A549 (cell line): Measurements from ENCODE around the gene BAZ1B. TPM values are rescaled to one million over a fixed set of nuclear protein-coding genes. Genes with fewer than 3 reads are reported as not detected.

Experiments used
- ATAC-seq, 2 experiments: fragments of 200-7000 bp in 1 of 2; fragments of >200 bp in 1 of 2; cut with Nextera tagmentation in 1 of 2; cut with Tn5 transposase in 1 of 2; 3 replicates each; pipeline versions ENCODE4 v1.8.0 to v1.9.1; 2018 to 2020; ENCODE audit warnings: mild to moderate bottlenecking in 1 of 2, moderate library complexity in 1 of 2
- CTCF ChIA-PET: fragments of 300-600 bp; sonication (Branson Sonifier 250); formaldehyde crosslinking; extraction: SDS; loops from one replicate; lab custom pipeline; 2021; ENCODE audit warnings: antibody characterized with exemption, inconsistent platforms; lab: Yijun Ruan, JAX
- POLR2A ChIA-PET: fragments of 350-600 bp; formaldehyde crosslinking; extraction: SDS; loops from one replicate; lab custom pipeline; 2021; ENCODE audit warnings: antibody characterized with exemption, inconsistent platforms; lab: Yijun Ruan, JAX
- DNase-seq, 2 experiments: peaks; one replicate each; pipeline versions ENCODE4 v3.0.0 to v3.0.0-alpha.2; 2011 to 2016; ENCODE audit warnings: low read depth in 1 of 2, low spot score in 1 of 2
- FAIRE-seq: peaks from 2 replicates; lab custom pipeline; 2011; peaks lifted over from hg19 to GRCh38; lab: Jason Lieb, UNC
- H3K27ac ChIP-seq, 2 experiments: fragments of >200 bp; sonication (Bioruptor Twin); formaldehyde crosslinking; 3 replicates each; pipeline ENCODE4 v1.5.1; 2016 to 2017
- H3K4me1 ChIP-seq: fragments of >200 bp; sonication (Bioruptor Twin); formaldehyde crosslinking; 3 replicates; pipeline ENCODE4 v1.6.1; 2016
- H3K4me2 ChIP-seq: fragments of >200 bp; sonication (Bioruptor Twin); formaldehyde crosslinking; 3 replicates; pipeline ENCODE4 v1.6.1; 2016
- H3K4me3 ChIP-seq: fragments of >200 bp; sonication (Bioruptor Twin); formaldehyde crosslinking; 3 replicates; pipeline ENCODE4 v1.5.1; 2016
- H3K9me3 ChIP-seq: fragments of >200 bp; sonication (Bioruptor Twin); formaldehyde crosslinking; 3 replicates; pipeline ENCODE4 v1.6.1; 2016
- BHLHE40 ChIP-seq: IDR thresholded peaks from 2 replicates; pipeline ENCODE4 v1.6.1; 2012; ENCODE audit warnings: low read depth, low read length, inconsistent platforms
- CBX8 ChIP-seq: fragments of 200-600 bp; sonication (generic); IDR thresholded peaks from 2 replicates; pipeline ENCODE4 v1.6.1; 2016
- EHMT2 ChIP-seq: fragments of 200-600 bp; sonication (generic); IDR thresholded peaks from 2 replicates; pipeline ENCODE4 v1.6.1; 2016; ENCODE audit warnings: antibody characterized with exemption, low read depth, mild to moderate bottlenecking, moderate library complexity
- ESRRA ChIP-seq: fragments of 150-350 bp; IDR thresholded peaks from 2 replicates; pipeline ENCODE4 v1.6.1; 2014; ENCODE audit warnings: mild to moderate bottlenecking, low read length, borderline replicate concordance
- FOSL2 ChIP-seq, 2 experiments: fragments of 450-650 bp in 1 of 2; fragments of >200 bp in 1 of 2; sonication (Bioruptor Twin) in 1 of 2; formaldehyde crosslinking; IDR thresholded peaks; 2 replicates each; pipeline versions ENCODE4 v1.5.0 to v1.6.1; 2016 to 2020; ENCODE audit warnings: mild to moderate bottlenecking in 1 of 2, moderate library complexity in 1 of 2
- FOXS1 ChIP-seq: fragments of 250-450 bp; sonication (Bioruptor Pico); IDR thresholded peaks from 2 replicates; pipeline ENCODE4 v1.5.0; 2020; ENCODE audit warnings: mild to moderate bottlenecking, moderate library complexity
- HOXB13 ChIP-seq: fragments of 250-450 bp; sonication (Bioruptor Pico); IDR thresholded peaks from 2 replicates; pipeline ENCODE4 v1.5.0; 2020; ENCODE audit warnings: low read depth, mild to moderate bottlenecking, moderate library complexity
- JUN ChIP-seq, 2 experiments: fragments of >200 bp; sonication (Bioruptor Twin); formaldehyde crosslinking; IDR thresholded peaks; 2 replicates in 1 of 2; 3 replicates in 1 of 2; pipeline ENCODE4 v1.6.1; 2016 to 2017
- KDM5A ChIP-seq: fragments of 200-600 bp; sonication (generic); IDR thresholded peaks from 2 replicates; pipeline ENCODE4 v1.6.1; 2016; ENCODE audit warnings: antibody characterized with exemption, mild to moderate bottlenecking
- MAFK ChIP-seq: fragments of 450-650 bp; IDR thresholded peaks from 2 replicates; pipeline ENCODE4 v1.6.1; 2014; ENCODE audit not compliant: partially characterized antibody
- NPAS2 ChIP-seq: fragments of 250-450 bp; sonication (Bioruptor Pico); IDR thresholded peaks from 2 replicates; pipeline ENCODE4 v1.8.0; 2022; ENCODE audit warnings: mild to moderate bottlenecking, moderate library complexity, borderline replicate concordance
- PHF8 ChIP-seq: fragments of 200-600 bp; sonication (generic); IDR thresholded peaks from 2 replicates; pipeline ENCODE4 v1.6.1; 2016; ENCODE audit warnings: low read depth, mild to moderate bottlenecking, antibody characterized with exemption, moderate library complexity, borderline replicate concordance
- RFX5 ChIP-seq: fragments of 450-650 bp; IDR thresholded peaks from 2 replicates; pipeline ENCODE4 v1.7.1; 2014; ENCODE audit warnings: antibody characterized with exemption, mild to moderate bottlenecking, moderate library complexity
- TP53 ChIP-seq: fragments of 250-450 bp; sonication (Bioruptor Pico); IDR thresholded peaks from 2 replicates; pipeline ENCODE4 v1.5.0; 2021; ENCODE audit warnings: mild to moderate bottlenecking, moderate library complexity
- ZC3H11A ChIP-seq: fragments of 450-650 bp; IDR thresholded peaks from 2 replicates; pipeline ENCODE4 v1.6.1; 2014; ENCODE audit warnings: antibody characterized with exemption, mild to moderate bottlenecking
- ZSCAN20 ChIP-seq: fragments of 250-450 bp; sonication (Bioruptor Pico); IDR thresholded peaks from 2 replicates; pipeline ENCODE4 v1.8.0; 2022; ENCODE audit warnings: mild to moderate bottlenecking, moderate library complexity
- WGBS: methylation state at CpG from one replicate; pipeline ENCODE4 v1.1.6; 2017; ENCODE audit errors: missing lambda C conversion rate; 5-methylcytosine and 5-hydroxymethylcytosine counted together
- polyA plus RNA-seq, 4 experiments: library from polyadenylated mRNA; depleted of rRNA in 3 of 4; stranded (reverse); fragments of >200 nt; fragmentation: RNase III in 1 of 4; extraction: RNeasy Plus Mini Kit Qiagen cat#74134 plus additional on column Dnase treatment in 1 of 4; gene quantifications; 2 replicates in 3 of 4; 3 replicates in 1 of 4; pipeline ENCODE4 v1.2.3, GENCODE V29; 2011 to 2017
- TF ChIP-seq, protein P1 (sequence below): fragments of 200-600 bp; sonication (generic); IDR thresholded peaks from 2 replicates; pipeline ENCODE4 v1.6.1; 2016; ENCODE audit warnings: antibody characterized with exemption, mild to moderate bottlenecking, moderate library complexity
- TF ChIP-seq, protein P2 (sequence below): fragments of >200 bp; sonication (Bioruptor Twin); formaldehyde crosslinking; IDR thresholded peaks from 3 replicates; pipeline ENCODE4 v1.5.1; 2016
- TF ChIP-seq, protein P3 (sequence below): IDR thresholded peaks from 2 replicates; pipeline ENCODE4 v1.6.1; 2012
- TF ChIP-seq, protein P4 (sequence below): fragments of 150-350 bp; IDR thresholded peaks from 2 replicates; pipeline ENCODE4 v1.6.1; 2014; ENCODE audit warnings: low read depth, mild to moderate bottlenecking, low read length

BAZ1B gene
- polyA plus RNA-seq, 2 of the 4 experiments (the other 2 are of a cell fraction): 54.8 to 66.8 TPM

DNA sequence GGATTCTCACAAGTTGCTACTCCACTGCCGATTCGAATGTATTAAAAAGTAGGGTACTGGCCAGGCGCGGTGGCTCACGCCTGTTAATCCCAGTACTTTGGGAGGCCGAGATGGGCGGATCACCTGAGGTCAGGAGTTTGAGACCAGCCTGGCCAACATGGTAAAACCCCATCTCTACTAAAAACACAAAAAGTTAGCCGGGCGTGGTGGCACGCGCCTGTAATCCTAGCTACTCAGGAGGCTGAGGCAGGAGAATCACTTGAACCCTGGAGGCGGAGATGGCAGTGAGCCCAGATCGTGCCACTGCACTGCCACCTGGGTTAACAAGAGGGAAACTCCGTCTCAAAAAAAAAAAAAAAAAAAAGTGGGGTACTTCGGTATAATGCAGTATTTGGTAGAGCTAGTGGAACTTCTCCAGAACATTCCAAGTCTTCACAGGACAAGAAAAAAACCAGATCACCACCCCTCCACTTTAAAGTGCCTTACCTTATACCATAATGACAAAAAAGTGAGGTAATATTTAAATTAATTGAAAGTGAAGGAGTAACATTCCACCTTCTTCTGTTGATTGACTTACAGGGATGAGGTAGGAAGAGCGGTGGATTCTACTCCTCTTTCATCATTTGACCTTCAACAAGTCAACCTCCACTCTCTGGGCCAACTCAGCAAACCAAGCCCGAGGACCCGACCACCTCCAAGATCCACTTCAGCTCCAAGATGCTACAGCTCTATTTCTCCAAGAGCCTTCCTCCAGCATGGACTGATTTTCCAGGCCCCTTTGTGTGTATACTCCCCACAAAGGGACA lies 2.0 kb downstream of the BAZ1B start:
- Histone ChIP-seq H3K9me3 (no peaks in the 10 kb centered on the region), H3K27ac (peak overlapping the region; percentile 87 to 97), H3K4me3 (peak overlapping the region; percentile 77), H3K4me2 (peak overlapping the region; percentile 94), H3K4me1 (peaks cover 25% of the 10 kb centered on the region)
- no peak for FAIRE-seq
- WGBS: 56% methylated on average over 18 of the region's 18 CpGs
- ATAC-seq: no peak
- ChIA-PET CTCF (interaction anchor here (0.6 to 1.8 kb wide), 5 partner anchors 13 to 229 kb away, joined by 3 to 5 read pairs (median 3); no protein-coding TSS in a partner anchor), POLR2A (interaction anchor here (0.7 to 2.5 kb wide), 2 partner anchors 35 to 37 kb away, joined by 3 to 16 read pairs; partner anchors contain the start of gene BCL7B)
- TF ChIP-seq FOSL2 (IDR thresholded peaks at IDR 0.05): no peak
- no peak for TF ChIP-seq FOSL2 (CRISPR knock-in tag; IDR thresholded peaks at IDR 0.05)
- no peak for TF ChIP-seq JUN (IDR thresholded peaks at IDR 0.05)
- no peak for TF ChIP-seq ESRRA
- TF ChIP-seq ZC3H11A: no peak
- no peak for TF ChIP-seq BHLHE40
- TF ChIP-seq CBX8: no peak
- TF ChIP-seq RFX5: no peak
- no peak for TF ChIP-seq ZSCAN20 (CRISPR knock-in tag)
- TF ChIP-seq, protein P1, sequence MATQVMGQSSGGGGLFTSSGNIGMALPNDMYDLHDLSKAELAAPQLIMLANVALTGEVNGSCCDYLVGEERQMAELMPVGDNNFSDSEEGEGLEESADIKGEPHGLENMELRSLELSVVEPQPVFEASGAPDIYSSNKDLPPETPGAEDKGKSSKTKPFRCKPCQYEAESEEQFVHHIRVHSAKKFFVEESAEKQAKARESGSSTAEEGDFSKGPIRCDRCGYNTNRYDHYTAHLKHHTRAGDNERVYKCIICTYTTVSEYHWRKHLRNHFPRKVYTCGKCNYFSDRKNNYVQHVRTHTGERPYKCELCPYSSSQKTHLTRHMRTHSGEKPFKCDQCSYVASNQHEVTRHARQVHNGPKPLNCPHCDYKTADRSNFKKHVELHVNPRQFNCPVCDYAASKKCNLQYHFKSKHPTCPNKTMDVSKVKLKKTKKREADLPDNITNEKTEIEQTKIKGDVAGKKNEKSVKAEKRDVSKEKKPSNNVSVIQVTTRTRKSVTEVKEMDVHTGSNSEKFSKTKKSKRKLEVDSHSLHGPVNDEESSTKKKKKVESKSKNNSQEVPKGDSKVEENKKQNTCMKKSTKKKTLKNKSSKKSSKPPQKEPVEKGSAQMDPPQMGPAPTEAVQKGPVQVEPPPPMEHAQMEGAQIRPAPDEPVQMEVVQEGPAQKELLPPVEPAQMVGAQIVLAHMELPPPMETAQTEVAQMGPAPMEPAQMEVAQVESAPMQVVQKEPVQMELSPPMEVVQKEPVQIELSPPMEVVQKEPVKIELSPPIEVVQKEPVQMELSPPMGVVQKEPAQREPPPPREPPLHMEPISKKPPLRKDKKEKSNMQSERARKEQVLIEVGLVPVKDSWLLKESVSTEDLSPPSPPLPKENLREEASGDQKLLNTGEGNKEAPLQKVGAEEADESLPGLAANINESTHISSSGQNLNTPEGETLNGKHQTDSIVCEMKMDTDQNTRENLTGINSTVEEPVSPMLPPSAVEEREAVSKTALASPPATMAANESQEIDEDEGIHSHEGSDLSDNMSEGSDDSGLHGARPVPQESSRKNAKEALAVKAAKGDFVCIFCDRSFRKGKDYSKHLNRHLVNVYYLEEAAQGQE: no peak
- DNase-seq: peak in 1 of 2 experiments; percentile 23

DNA sequence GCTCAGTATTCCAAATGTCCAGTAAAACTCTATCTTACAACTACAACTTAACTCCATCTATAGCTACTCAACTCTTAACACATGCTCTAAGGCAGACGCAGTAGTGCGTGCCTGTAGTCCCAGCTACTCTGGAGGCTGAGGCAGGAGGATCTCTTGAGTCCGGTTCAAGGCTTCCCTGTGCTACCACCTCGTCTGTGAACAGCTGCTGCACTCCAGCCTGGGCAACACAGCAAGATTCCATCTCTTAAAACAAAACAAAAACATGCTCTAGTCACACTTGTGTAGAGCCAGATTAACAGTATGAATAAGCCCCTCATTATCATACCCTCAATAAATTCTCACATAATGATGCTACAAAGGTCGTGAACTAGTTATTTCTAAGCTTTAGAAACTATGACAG lies 3.6 kb downstream of the BAZ1B start:
- WGBS: 91% methylated on average over 5 of the region's 5 CpGs
- FAIRE-seq (no peak), ATAC-seq (no peak), DNase-seq (no peak)
- Histone ChIP-seq H3K4me1 (peaks cover 27% of the 10 kb centered on the region), H3K9me3 (no peaks in the 10 kb centered on the region), H3K27ac (no peak overlapping the region), H3K4me2 (peak overlapping the region; percentile 94), H3K4me3 (no peak overlapping the region)
- ChIA-PET POLR2A (no interaction called here), CTCF (interaction anchor here (1.0 to 1.9 kb wide), 3 partner anchors 9 to 216 kb away, joined by 3 to 7 read pairs (median 4); no protein-coding TSS in a partner anchor)
- TF ChIP-seq KDM5A: no peak
- no peak for TF ChIP-seq NPAS2 (CRISPR knock-in tag)
- TF ChIP-seq FOXS1 (CRISPR knock-in tag): no peak
- TF ChIP-seq HOXB13 (CRISPR knock-in tag): no peak
- TF ChIP-seq, protein P2, sequence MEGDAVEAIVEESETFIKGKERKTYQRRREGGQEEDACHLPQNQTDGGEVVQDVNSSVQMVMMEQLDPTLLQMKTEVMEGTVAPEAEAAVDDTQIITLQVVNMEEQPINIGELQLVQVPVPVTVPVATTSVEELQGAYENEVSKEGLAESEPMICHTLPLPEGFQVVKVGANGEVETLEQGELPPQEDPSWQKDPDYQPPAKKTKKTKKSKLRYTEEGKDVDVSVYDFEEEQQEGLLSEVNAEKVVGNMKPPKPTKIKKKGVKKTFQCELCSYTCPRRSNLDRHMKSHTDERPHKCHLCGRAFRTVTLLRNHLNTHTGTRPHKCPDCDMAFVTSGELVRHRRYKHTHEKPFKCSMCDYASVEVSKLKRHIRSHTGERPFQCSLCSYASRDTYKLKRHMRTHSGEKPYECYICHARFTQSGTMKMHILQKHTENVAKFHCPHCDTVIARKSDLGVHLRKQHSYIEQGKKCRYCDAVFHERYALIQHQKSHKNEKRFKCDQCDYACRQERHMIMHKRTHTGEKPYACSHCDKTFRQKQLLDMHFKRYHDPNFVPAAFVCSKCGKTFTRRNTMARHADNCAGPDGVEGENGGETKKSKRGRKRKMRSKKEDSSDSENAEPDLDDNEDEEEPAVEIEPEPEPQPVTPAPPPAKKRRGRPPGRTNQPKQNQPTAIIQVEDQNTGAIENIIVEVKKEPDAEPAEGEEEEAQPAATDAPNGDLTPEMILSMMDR: no peak

DNA sequence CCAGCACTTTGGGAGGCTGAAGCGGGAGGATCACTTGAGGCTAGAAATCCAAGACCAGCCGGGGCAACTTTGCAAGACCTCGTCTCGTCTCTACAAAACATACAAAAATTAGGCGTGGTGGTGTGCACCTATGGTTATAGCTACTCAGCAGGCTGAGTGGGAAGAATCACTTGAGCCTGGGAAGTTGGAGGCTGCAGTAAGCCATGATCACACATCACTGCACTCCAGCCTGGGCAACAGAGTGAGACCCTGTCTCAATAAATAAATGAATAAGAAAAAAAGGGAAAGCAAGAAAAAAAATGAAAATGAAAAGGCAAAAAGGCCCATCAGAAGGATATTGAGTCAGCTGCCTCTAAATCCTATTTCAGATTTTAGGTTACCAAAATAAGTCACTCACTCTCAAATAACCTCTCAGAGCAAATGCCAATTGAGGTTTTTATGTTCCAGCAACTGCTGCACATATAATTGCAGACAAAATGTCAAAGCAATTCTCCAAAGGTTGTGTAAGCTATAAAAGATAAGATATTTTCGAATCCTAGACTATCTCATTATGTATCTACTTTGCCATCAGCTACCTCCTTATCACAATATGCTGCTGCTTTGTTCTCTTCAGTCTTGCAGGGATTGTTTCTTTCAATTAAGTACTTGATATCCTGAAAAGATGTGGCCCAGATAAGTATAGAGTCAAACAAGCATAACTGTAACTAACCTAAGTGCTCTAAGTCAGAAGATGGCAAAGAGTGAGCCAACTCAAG lies 4.7 kb downstream of the BAZ1B start:
- ChIA-PET POLR2A (no interaction called here), CTCF (interaction anchor here (0.8 to 1.9 kb wide), 2 partner anchors 10 to 217 kb away, joined by 3 to 7 read pairs; no protein-coding TSS in a partner anchor)
- Histone ChIP-seq H3K4me2 (no peak overlapping the region), H3K4me1 (peaks cover 31% of the 10 kb centered on the region), H3K4me3 (no peak overlapping the region), H3K9me3 (no peaks in the 10 kb centered on the region), H3K27ac (no peak overlapping the region)
- FAIRE-seq (no peak), ATAC-seq (no peak), DNase-seq (no peak)
- WGBS: 92% methylated on average over 6 of the region's 6 CpGs
- no peak for TF ChIP-seq MAFK
- TF ChIP-seq CBX8: no peak
- TF ChIP-seq FOSL2 (IDR thresholded peaks at IDR 0.05): no peak
- TF ChIP-seq FOSL2 (CRISPR knock-in tag; IDR thresholded peaks at IDR 0.05): no peak
- TF ChIP-seq BHLHE40: no peak
- TF ChIP-seq, protein P2: no peak
- TF ChIP-seq, protein P3, sequence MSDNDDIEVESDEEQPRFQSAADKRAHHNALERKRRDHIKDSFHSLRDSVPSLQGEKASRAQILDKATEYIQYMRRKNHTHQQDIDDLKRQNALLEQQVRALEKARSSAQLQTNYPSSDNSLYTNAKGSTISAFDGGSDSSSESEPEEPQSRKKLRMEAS: no peak
- no peak for TF ChIP-seq PHF8
- no peak for TF ChIP-seq EHMT2
- TF ChIP-seq, protein P4, sequence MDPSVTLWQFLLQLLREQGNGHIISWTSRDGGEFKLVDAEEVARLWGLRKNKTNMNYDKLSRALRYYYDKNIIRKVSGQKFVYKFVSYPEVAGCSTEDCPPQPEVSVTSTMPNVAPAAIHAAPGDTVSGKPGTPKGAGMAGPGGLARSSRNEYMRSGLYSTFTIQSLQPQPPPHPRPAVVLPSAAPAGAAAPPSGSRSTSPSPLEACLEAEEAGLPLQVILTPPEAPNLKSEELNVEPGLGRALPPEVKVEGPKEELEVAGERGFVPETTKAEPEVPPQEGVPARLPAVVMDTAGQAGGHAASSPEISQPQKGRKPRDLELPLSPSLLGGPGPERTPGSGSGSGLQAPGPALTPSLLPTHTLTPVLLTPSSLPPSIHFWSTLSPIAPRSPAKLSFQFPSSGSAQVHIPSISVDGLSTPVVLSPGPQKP: no peak
- no peak for TF ChIP-seq KDM5A
- no peak for TF ChIP-seq TP53 (CRISPR knock-in tag)
